Adrenal gland (tissue), 12 donors: ENCODE data around the gene GCAT. TPM values are rescaled to one million over a fixed set of nuclear protein-coding genes. Genes with fewer than 3 reads are reported as not detected.

Experiments
- DNase-seq, 7 donors: peaks; one replicate each; pipeline ENCODE4 v3.0.0-alpha.2; 2019 to 2020
- H3K27ac ChIP-seq, 5 donors: fragments of 200-600 bp; sonication (generic) in 4 of 5; 1 replicate in 3 of 5; 2 replicates in 2 of 5; pipeline versions ENCODE4 v1.5.1 to v1.8.0; 2016 to 2020; ENCODE audit warnings: mild to moderate bottlenecking in 1 of 5
- H3K27me3 ChIP-seq: fragments of 200-600 bp; 2 replicates; pipeline ENCODE4 v1.8.0; 2021
- H3K36me3 ChIP-seq, 2 donors: fragments of 200-600 bp; replicated peaks in 1 of 2; 1 replicate in 1 of 2; 2 replicates in 1 of 2; pipeline versions ENCODE4 v1.5.1 to v1.8.0; 2018 to 2022
- H3K4me1 ChIP-seq, 2 donors: fragments of 200-600 bp; replicated peaks in 1 of 2; 1 replicate in 1 of 2; 2 replicates in 1 of 2; pipeline versions ENCODE4 v1.5.1 to v1.8.0; 2018 to 2021
- H3K4me3 ChIP-seq, 4 donors: fragments of 200-600 bp; sonication (generic) in 3 of 4; one replicate each; pipeline ENCODE4 v1.5.1; 2016 to 2018
- H3K9me3 ChIP-seq, 3 donors: fragments of 200-600 bp; sonication (generic) in 1 of 3; replicated peaks in 1 of 3; 1 replicate in 2 of 3; 2 replicates in 1 of 3; pipeline versions ENCODE4 v1.5.1 to v1.8.0; 2016 to 2021
- POLR2A ChIP-seq, 2 donors: fragments of 450-650 bp; IDR thresholded peaks; one replicate each; pipeline ENCODE4 v1.6.1; 2017; ENCODE audit warnings: antibody characterized with exemption in 2 of 2, mild to moderate bottlenecking in 2 of 2, moderate library complexity in 1 of 2
- WGBS, 4 donors: extraction: QIAGEN DNeasy Blood & Tissue Kit in 2 of 4; methylation state at CpG; one replicate each; pipeline versions ENCODE4 v1.1.5 to v1.1.7; 2013 to 2017; 5-methylcytosine and 5-hydroxymethylcytosine counted together
- intact Hi-C, 2 donors: fragments of 100-400 bp; cut with DNase I; formaldehyde crosslinking; loops; one replicate each; pipeline versions ENCODE4 v1.14.1 to v1.15.0; 2022 to 2023
- polyA plus RNA-seq, 3 donors: library from polyadenylated mRNA; stranded (reverse); fragments of 200-250 nt in 2 of 3; fragments of 350-450 nt in 1 of 3; fragmentation: Illumina TruSeq in 1 of 3; extraction: RNeasy Lipid Tissue Mini Kit (QIAGEN cat#74804) in 1 of 3; gene quantifications; one replicate each; pipeline ENCODE4 v1.2.3, GENCODE V29; 2013 to 2014
- total RNA-seq, 9 donors: library from RNA; depleted of rRNA in 4 of 9; stranded (reverse); fragments of >200 nt in 4 of 9; fragments of 120-200 nt in 1 of 9; fragmentation: NEBNext Ultra II Directional in 1 of 9; extraction: Animal tissue kit (Norgen Biotek cat#: 25700) in 1 of 9; gene quantifications; one replicate each; pipeline versions ENCODE4 v1.1.0 to v1.2.4, GENCODE V29; 2013 to 2023
- TF ChIP-seq, protein P1 (sequence below), 6 experiments: fragments of 450-650 bp in 4 of 6; fragments of 200-600 bp in 2 of 6; sonication (generic) in 1 of 6; IDR thresholded peaks; 1 replicate in 5 of 6; 2 replicates in 1 of 6; pipeline versions ENCODE4 v1.5.1 to v1.8.0; 2016 to 2021; ENCODE audit warnings: antibody characterized with exemption in 6 of 6, mild to moderate bottlenecking in 2 of 6, moderate library complexity in 1 of 6
- donor health status: healthy with polysubstance abuse.
- donor health status: Bipolar disorder and iron deficiency.
- donor health status: DM: yes; HTN: yes; CAD: no.
- donor health status: DM: no; HTN: no; CAD: no.
- donor health status: DM: no; HTN: no; CAD: no.
- donor health status: DM: yes; HTN: yes; CAD: no.

GCAT gene
- total and polyA plus RNA-seq, 12 donors: 18.2 to 87.9 (median 33.3) TPM

DNA sequence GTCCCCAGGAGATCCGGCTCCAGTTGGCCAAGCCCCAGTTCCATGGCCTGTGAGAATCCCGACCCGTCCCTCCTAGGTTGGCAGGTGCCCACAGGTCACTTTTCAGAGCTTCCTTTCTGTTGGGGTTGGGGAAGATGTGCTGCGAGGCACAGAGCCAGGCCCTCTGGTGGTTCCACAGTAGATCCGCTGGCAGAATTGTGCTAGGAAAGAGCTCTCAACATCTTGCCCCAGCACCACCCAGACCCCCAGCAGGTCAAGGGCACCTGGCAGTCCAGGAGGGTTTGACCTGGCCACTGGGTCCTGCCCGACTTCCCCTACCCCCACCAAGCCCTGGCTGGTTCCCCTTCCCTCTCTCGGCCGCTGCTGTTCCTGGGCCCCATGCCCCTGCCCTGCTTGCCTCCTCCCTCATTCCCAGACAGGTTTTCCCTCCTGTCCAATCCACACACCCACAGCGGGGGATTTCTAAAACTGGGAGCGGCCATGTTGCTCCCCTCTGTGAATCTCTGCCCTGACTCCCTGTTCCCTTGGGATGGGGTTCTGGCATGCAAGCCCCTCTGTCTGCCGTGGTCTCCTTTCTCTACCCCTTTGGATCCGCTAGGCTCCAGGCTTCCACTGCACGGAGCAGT lies 26.2 kb upstream of the GCAT start:
- 39 to 45% (median 44%) methylated on average over 10 to 13 of the region's 13 CpGs for WGBS, 4 donors
- TF ChIP-seq POLR2A (IDR thresholded peaks at IDR 0.05): no peak
- TF ChIP-seq, protein P1, sequence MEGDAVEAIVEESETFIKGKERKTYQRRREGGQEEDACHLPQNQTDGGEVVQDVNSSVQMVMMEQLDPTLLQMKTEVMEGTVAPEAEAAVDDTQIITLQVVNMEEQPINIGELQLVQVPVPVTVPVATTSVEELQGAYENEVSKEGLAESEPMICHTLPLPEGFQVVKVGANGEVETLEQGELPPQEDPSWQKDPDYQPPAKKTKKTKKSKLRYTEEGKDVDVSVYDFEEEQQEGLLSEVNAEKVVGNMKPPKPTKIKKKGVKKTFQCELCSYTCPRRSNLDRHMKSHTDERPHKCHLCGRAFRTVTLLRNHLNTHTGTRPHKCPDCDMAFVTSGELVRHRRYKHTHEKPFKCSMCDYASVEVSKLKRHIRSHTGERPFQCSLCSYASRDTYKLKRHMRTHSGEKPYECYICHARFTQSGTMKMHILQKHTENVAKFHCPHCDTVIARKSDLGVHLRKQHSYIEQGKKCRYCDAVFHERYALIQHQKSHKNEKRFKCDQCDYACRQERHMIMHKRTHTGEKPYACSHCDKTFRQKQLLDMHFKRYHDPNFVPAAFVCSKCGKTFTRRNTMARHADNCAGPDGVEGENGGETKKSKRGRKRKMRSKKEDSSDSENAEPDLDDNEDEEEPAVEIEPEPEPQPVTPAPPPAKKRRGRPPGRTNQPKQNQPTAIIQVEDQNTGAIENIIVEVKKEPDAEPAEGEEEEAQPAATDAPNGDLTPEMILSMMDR (IDR thresholded peaks at IDR 0.05): peak in 5 of 6 experiments; percentile 30 to 47 (median 34)
- H3K4me1 ChIP-seq: peaks cover 0 to 8% of the 10 kb centered on the region in 2 donors
- H3K9me3 ChIP-seq: no peaks in the 10 kb centered on the region
- H3K4me3 ChIP-seq: no peak overlapping the region
- no peaks in the 10 kb centered on the region for H3K36me3 ChIP-seq
- no peaks in the 10 kb centered on the region for H3K27me3 ChIP-seq
- DNase-seq: peak in 5 of 7 donors; percentile 45 to 67 (median 64)
- no peak overlapping the region for H3K27ac ChIP-seq
- intact Hi-C loops: no loop called here

DNA sequence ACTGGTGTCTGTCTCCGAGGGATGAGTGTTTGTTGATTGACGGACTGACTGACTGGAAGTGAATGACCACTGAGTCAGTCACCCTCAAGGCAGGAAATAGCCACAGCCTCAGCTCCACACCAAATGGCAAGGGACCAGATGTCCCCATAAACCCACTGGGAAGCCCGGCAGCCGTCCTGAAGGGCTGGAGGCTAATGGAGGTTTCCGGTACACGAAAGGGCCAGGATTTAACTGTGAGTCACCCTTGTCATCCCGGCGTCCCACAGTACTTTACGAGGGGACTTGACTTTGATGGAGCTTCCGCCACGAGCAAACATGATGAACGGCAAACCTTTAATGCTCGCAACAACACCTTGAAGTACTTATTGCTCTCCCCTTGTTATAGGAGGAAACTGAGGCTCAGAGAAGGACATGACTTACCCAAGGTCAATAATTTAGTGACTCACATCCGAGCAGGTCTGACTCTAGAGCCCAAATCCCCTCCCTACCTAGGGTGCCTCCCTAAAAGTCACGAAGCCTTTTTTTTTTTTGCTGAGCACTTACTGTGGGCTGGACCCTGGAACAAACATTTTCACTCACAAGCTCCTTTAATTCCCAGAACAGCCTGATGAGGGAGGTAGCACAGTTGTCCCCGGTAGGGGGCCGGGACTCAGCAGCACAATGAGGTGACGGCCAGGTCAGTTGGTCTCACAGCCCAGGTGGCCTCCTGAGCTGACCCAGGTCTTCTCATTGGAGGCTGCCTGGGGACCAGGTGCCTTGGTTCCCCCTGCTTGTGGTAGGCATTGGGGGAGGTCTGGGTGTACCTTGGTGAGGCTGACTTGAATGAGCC lies 25.2 kb upstream of the GCAT start:
- no peak for TF ChIP-seq POLR2A (IDR thresholded peaks at IDR 0.05)
- TF ChIP-seq, protein P1 (IDR thresholded peaks at IDR 0.05): no peak
- intact Hi-C loops: no loop called here
- 30 to 37% (median 32%) methylated on average over 12 to 18 of the region's 18 CpGs for WGBS, 4 donors
- no peaks in the 10 kb centered on the region for H3K27me3 ChIP-seq
- H3K9me3 ChIP-seq: no peaks in the 10 kb centered on the region
- H3K36me3 ChIP-seq: no peaks in the 10 kb centered on the region
- peak in 1 of 7 donors; percentile 47 for DNase-seq
- H3K4me1 ChIP-seq: peaks cover 0 to 8% of the 10 kb centered on the region in 2 donors
- H3K4me3 ChIP-seq: no peak overlapping the region
- no peak overlapping the region for H3K27ac ChIP-seq

DNA sequence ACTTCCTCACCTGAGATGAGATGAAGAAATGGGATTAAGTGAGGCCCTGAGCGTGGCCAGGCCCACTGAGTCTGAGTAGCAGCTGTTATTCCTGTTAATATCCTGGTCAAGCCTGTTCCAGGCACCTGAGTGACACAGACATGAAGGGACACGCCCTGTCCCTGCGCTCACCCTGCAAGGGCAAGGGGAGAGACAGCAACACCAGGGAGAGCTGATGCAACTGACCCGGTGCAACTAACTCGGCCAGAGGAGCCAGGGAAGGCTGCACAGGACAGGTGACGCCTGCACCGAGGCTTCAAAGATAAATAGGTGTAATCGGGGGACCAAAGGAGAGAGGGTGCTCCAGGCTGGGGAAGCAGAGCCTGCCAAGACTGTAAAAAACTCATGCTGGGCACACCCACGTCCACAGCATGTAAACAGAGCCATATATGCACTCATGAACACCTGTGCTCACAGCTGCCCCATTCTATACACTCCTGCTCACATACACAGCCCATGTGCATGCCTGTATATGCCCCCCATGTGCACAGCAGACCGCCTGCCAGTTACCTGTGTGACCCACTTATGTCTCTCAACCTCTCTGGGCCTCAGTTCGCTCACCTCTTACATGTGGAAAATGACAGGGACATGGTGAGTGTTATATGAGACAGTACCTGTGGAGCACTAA lies 22.8 kb upstream of the GCAT start:
- H3K36me3 ChIP-seq: no peaks in the 10 kb centered on the region
- no peak for DNase-seq
- H3K27me3 ChIP-seq: no peaks in the 10 kb centered on the region
- intact Hi-C loops: no loop called here
- H3K27ac ChIP-seq: no peak overlapping the region
- H3K4me3 ChIP-seq: no peak overlapping the region
- WGBS, 4 donors: 64 to 71% (median 67%) methylated on average over 8 to 11 of the region's 11 CpGs
- TF ChIP-seq, protein P1 (IDR thresholded peaks at IDR 0.05): no peak
- no peak for TF ChIP-seq POLR2A (IDR thresholded peaks at IDR 0.05)
- peaks cover 0 to 8% of the 10 kb centered on the region in 2 donors for H3K4me1 ChIP-seq
- no peaks in the 10 kb centered on the region for H3K9me3 ChIP-seq

DNA sequence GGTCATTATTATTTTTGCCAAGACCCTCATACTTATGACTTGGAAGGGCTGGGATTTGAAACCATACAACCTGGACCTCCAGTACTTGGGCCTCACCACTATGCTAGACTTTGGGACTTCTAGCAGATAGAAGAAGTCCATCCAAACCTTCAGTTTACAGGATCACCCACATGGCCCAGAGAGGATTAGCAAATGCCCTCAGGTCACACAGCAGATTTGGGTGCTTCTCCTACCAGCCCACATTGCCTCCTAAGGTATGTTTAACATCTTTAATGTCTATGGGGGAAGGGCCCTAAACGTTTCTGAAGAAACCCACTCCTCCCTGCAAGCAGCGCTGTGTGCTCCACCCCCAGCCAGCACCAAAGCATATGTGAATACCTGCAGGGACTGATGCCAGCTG lies 17.5 kb upstream of the GCAT start:
- Histone ChIP-seq H3K36me3 (no peaks in the 10 kb centered on the region), H3K27me3 (no peaks in the 10 kb centered on the region), H3K27ac (no peak overlapping the region), H3K4me1 (no peaks in the 10 kb centered on the region), H3K9me3 (no peaks in the 10 kb centered on the region), H3K4me3 (no peak overlapping the region)
- no peak for DNase-seq
- TF ChIP-seq POLR2A (IDR thresholded peaks at IDR 0.05): no peak
- TF ChIP-seq, protein P1 (IDR thresholded peaks at IDR 0.05): no peak
- WGBS, 4 donors: 58 to 65% (median 59%) methylated on average over 2 of the region's 2 CpGs; no CpG with 5 or more reads in 1 of the 4 donors
- intact Hi-C loops: loop anchor here (5.0 to 10.0 kb wide), 2 partner anchors 145 to 168 kb away; no protein-coding TSS in a partner anchor
